ENCODE measurements around the gene FLYWCH1. TPM values are rescaled to one million over a fixed set of nuclear protein-coding genes. Genes with fewer than 3 reads are reported as not detected.

Gene FLYWCH1
- total and polyA plus RNA-seq, 7 experiments from 2014 or later, result 12.4 to 149 (median 72.3) TPM

DNA sequence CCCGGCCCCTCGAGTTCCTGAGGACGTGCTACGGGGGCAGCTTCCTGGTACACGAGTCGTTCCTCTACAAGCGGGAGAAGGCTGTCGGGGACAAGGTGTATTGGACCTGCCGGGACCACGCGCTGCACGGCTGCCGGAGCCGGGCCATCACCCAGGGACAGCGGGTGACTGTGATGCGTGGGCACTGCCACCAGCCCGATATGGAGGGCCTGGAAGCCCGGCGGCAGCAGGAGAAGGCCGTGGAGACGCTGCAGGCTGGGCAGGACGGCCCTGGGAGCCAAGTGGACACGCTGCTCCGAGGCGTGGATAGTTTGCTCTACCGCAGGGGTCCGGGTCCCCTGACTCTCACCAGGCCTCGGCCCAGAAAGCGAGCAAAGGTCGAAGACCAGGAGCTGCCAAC lies 21.4 kb downstream of the FLYWCH1 start:
- no peak for DNase-seq
- Histone ChIP-seq H3K4me3 (ENCODE audit: low read length) (no peak overlapping the region), H3K4me1 (ENCODE audit: control insufficient read depth in 2 of 2, insufficient read depth in 2 of 2, low read length in 2 of 2) (no peaks in the 10 kb centered on the region), H3K27me3 (ENCODE audit: control insufficient read depth in 2 of 2, insufficient read depth in 2 of 2, low read length in 2 of 2) (no peaks in the 10 kb centered on the region), H3K36me3 (ENCODE audit: control insufficient read depth in 2 of 3, insufficient read depth in 3 of 3, low read length in 3 of 3) (peaks cover 0 to 76% (median 3%) of the 10 kb centered on the region in 3 experiments), H3K9me3 (ENCODE audit: control insufficient read depth in 2 of 3, low read length in 3 of 3) (no peaks in the 10 kb centered on the region), H3K27ac (ENCODE audit: low read depth, low read length) (no peak overlapping the region)
- ATAC-seq, result no peak
- Mint-ChIP-seq H3K4me1 (peaks cover 0 to 6% (median 0%) of the 10 kb centered on the region in 7 donors), H3K9me3 (no peaks in the 10 kb centered on the region), H3K27ac (no peak overlapping the region), H3K36me3 (peaks cover 5 to 15% (median 9%) of the 10 kb centered on the region in 5 donors), H3K4me3 (no peak overlapping the region), H3K27me3 (no peaks in the 10 kb centered on the region)
- ChIA-PET POLR2A (no interaction called here), CTCF (no interaction called here)
- intact Hi-C loops (cut with micrococcal nuclease), result no loop called here

DNA sequence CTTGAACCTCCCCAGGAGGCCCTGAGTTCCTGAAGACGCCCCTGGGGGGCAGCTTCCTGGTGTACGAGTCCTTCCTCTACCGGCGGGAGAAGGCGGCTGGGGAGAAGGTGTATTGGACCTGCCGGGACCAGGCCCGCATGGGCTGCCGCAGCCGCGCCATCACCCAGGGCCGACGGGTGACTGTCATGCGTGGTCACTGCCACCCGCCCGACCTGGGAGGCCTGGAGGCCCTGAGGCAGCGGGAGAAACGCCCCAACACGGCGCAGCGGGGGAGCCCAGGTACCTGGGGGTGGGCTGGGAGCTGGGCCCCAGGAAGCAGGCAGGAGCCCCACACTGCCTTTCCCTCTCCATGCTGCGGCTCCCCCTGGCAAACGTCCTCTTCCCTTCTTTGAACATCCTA lies 22.0 kb downstream of the FLYWCH1 start:
- Histone ChIP-seq H3K4me3 (ENCODE audit: low read length) (no peak overlapping the region), H3K4me1 (ENCODE audit: control insufficient read depth in 2 of 2, insufficient read depth in 2 of 2, low read length in 2 of 2) (no peaks in the 10 kb centered on the region), H3K27ac (ENCODE audit: low read depth, low read length) (no peak overlapping the region), H3K9me3 (ENCODE audit: control insufficient read depth in 2 of 3, low read length in 3 of 3) (no peaks in the 10 kb centered on the region), H3K27me3 (ENCODE audit: control insufficient read depth in 2 of 2, insufficient read depth in 2 of 2, low read length in 2 of 2) (no peaks in the 10 kb centered on the region), H3K36me3 (ENCODE audit: control insufficient read depth in 2 of 3, insufficient read depth in 3 of 3, low read length in 3 of 3) (peaks cover 0 to 81% (median 3%) of the 10 kb centered on the region in 3 experiments)
- intact Hi-C loops (cut with micrococcal nuclease), result no loop called here
- DNase-seq, result no peak
- no peaks in the 10 kb centered on the region for H3K27me3 Mint-ChIP-seq
- no peak overlapping the region for H3K27ac Mint-ChIP-seq
- H3K9me3 Mint-ChIP-seq, result no peaks in the 10 kb centered on the region
- H3K4me3 Mint-ChIP-seq, result no peak overlapping the region
- peaks cover 0 to 6% (median 0%) of the 10 kb centered on the region in 7 donors for H3K4me1 Mint-ChIP-seq
- H3K36me3 Mint-ChIP-seq, result peaks cover 5 to 16% (median 9%) of the 10 kb centered on the region in 5 donors
- ChIA-PET CTCF (no interaction called here), POLR2A (no interaction called here)
- ATAC-seq, result no peak

DNA sequence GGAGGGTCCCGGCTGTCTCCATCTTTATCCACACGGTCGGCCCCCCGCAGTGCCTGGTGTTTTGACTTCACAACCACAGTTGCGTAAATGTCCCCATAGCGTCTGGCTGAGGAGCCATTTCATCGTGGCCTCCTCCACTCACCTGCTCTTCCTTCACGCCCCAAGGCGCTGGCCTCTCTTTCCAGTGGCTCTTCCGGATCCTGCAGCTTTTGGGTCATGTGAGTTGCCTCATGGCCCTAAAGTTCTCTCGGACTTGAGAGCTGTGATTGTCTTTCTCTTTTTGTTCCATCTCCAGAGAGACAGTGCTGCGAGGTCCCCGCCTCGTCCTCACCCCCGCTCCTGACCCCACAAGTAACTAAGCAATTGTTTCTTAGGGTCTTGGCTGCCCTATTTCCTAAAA lies 22.7 kb downstream of the FLYWCH1 start:
- no peaks in the 10 kb centered on the region for H3K4me1 ChIP-seq (ENCODE audit: control insufficient read depth in 2 of 2, insufficient read depth in 2 of 2, low read length in 2 of 2)
- peaks cover under 1 to 81% (median 3%) of the 10 kb centered on the region in 3 experiments for H3K36me3 ChIP-seq (ENCODE audit: control insufficient read depth in 2 of 3, insufficient read depth in 3 of 3, low read length in 3 of 3)
- intact Hi-C loops (cut with micrococcal nuclease), result no loop called here
- H3K27me3 ChIP-seq (ENCODE audit: control insufficient read depth in 2 of 2, insufficient read depth in 2 of 2, low read length in 2 of 2), result no peaks in the 10 kb centered on the region
- DNase-seq (no peak), ATAC-seq (no peak)
- no peaks in the 10 kb centered on the region for H3K27me3 Mint-ChIP-seq
- H3K4me3 ChIP-seq (ENCODE audit: low read length), result no peak overlapping the region
- H3K27ac ChIP-seq (ENCODE audit: low read depth, low read length), result no peak overlapping the region
- POLR2A ChIA-PET, result no interaction called here
- no peak overlapping the region for H3K4me3 Mint-ChIP-seq
- H3K27ac Mint-ChIP-seq, result peak overlapping the region in 2 of 9 donors; percentile 10 to 14
- peaks cover 0 to 6% (median 0%) of the 10 kb centered on the region in 7 donors for H3K4me1 Mint-ChIP-seq
- no peaks in the 10 kb centered on the region for H3K9me3 Mint-ChIP-seq
- peaks cover 6 to 21% (median 9%) of the 10 kb centered on the region in 5 donors for H3K36me3 Mint-ChIP-seq
- CTCF ChIA-PET, result no interaction called here
- no peaks in the 10 kb centered on the region for H3K9me3 ChIP-seq (ENCODE audit: control insufficient read depth in 2 of 3, low read length in 3 of 3)

DNA sequence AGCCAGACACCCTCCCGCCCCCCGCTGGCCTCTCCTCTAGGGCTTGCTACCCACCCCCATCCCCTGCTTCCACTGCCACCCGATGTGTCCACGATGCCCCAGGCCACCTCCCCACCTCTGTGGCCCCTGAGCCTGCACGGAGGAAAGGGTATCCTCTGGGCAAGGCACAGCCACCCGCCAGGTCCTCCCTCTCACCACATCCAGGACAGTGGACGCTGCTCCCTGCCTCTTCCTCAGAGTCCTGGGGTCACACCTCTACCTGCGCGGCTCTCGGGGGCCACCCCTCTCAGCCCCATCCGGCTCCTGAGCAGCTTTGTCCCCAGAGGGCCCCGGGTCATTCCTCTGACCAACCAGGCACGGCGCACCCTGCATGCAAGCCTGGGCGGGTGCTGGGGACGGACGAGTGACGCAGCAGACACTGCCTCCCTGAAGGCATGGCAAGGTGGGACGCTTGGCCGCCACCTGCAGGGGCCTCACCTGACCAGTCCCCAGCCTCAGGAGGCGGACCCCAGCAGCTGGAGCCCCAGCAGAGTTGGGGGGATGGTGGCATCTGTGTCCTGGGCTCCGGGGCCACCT lies 24.8 kb downstream of the FLYWCH1 start:
- DNase-seq, result no peak
- H3K36me3 Mint-ChIP-seq, result peaks cover 6 to 29% (median 12%) of the 10 kb centered on the region in 5 donors

DNA sequence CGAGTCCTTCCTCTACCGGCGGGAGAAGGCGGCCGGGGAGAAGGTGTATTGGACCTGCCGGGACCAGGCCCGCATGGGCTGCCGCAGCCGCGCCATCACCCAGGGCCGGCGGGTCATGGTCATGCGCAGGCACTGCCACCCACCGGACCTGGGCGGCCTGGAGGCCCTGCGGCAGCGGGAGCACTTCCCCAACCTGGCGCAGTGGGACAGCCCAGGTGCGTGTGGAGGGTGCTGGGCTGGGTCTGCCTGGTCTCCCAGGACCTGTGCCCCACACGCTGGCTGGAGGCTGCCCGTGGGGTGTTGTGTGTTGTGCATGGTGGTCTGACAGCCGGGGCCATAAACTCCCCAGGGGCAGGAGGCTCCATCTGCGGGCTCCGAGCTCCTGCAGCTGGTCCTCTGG lies 25.4 kb downstream of the FLYWCH1 start:
- peaks cover 3 to 88% (median 11%) of the 10 kb centered on the region in 3 experiments for H3K36me3 ChIP-seq (ENCODE audit: control insufficient read depth in 2 of 3, insufficient read depth in 3 of 3, low read length in 3 of 3)
- ChIA-PET POLR2A (no interaction called here), CTCF (no interaction called here)
- H3K36me3 Mint-ChIP-seq, result peaks cover 6 to 31% (median 13%) of the 10 kb centered on the region in 5 donors
- no peak for DNase-seq
- intact Hi-C loops (cut with micrococcal nuclease), result no loop called here
- no peaks in the 10 kb centered on the region for H3K27me3 ChIP-seq (ENCODE audit: control insufficient read depth in 2 of 2, insufficient read depth in 2 of 2, low read length in 2 of 2)
- no peaks in the 10 kb centered on the region for H3K27me3 Mint-ChIP-seq
- no peaks in the 10 kb centered on the region for H3K9me3 ChIP-seq (ENCODE audit: control insufficient read depth in 2 of 3, low read length in 3 of 3)
- no peak overlapping the region for H3K4me3 ChIP-seq (ENCODE audit: low read length)
- H3K4me1 Mint-ChIP-seq, result peaks cover 0 to 6% (median 0%) of the 10 kb centered on the region in 7 donors
- H3K27ac Mint-ChIP-seq, result no peak overlapping the region
- H3K9me3 Mint-ChIP-seq, result no peaks in the 10 kb centered on the region
- no peak overlapping the region for H3K4me3 Mint-ChIP-seq
- H3K27ac ChIP-seq (ENCODE audit: low read depth, low read length), result no peak overlapping the region
- no peaks in the 10 kb centered on the region for H3K4me1 ChIP-seq (ENCODE audit: control insufficient read depth in 2 of 2, insufficient read depth in 2 of 2, low read length in 2 of 2)
- no peak for ATAC-seq

More for the DNA sequence above, 24.8 kb downstream of the FLYWCH1 start:
- Mint-ChIP-seq H3K27ac (no peak overlapping the region), H3K4me1 (peaks cover 0 to 6% (median 0%) of the 10 kb centered on the region in 7 donors), H3K4me3 (no peak overlapping the region), H3K9me3 (no peaks in the 10 kb centered on the region), H3K27me3 (no peaks in the 10 kb centered on the region)
- CTCF ChIA-PET, result no interaction called here
- no peaks in the 10 kb centered on the region for H3K4me1 ChIP-seq (ENCODE audit: control insufficient read depth in 2 of 2, insufficient read depth in 2 of 2, low read length in 2 of 2)
- peaks cover 3 to 86% (median 11%) of the 10 kb centered on the region in 3 experiments for H3K36me3 ChIP-seq (ENCODE audit: control insufficient read depth in 2 of 3, insufficient read depth in 3 of 3, low read length in 3 of 3)
- H3K9me3 ChIP-seq (ENCODE audit: control insufficient read depth in 2 of 3, low read length in 3 of 3), result no peaks in the 10 kb centered on the region
- POLR2A ChIA-PET, result no interaction called here
- no peaks in the 10 kb centered on the region for H3K27me3 ChIP-seq (ENCODE audit: control insufficient read depth in 2 of 2, insufficient read depth in 2 of 2, low read length in 2 of 2)
- intact Hi-C loops (cut with micrococcal nuclease), result no loop called here
- H3K27ac ChIP-seq (ENCODE audit: low read depth, low read length), result no peak overlapping the region
- ATAC-seq, result no peak
- H3K4me3 ChIP-seq (ENCODE audit: low read length), result no peak overlapping the region

DNA sequence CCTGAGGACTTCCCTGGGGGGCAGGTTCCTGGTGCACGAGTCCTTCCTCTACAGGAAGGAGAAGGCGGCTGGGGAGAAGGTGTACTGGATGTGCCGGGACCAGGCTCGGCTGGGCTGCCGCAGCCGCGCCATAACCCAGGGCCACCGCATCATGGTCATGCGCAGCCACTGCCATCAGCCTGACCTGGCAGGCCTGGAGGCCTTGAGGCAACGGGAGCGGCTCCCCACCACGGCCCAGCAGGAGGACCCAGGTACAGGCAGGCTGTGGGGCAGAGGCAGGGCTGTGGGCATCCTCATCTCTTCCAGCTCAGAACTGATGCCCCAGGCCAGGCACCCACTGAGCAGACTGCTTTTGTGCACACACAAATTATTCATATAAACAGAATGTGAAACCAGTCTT lies 26.5 kb downstream of the FLYWCH1 start:
- H3K36me3 Mint-ChIP-seq, result peaks cover 7 to 38% (median 18%) of the 10 kb centered on the region in 5 donors
- no peaks in the 10 kb centered on the region for H3K27me3 Mint-ChIP-seq
- H3K4me1 ChIP-seq (ENCODE audit: control insufficient read depth in 2 of 2, insufficient read depth in 2 of 2, low read length in 2 of 2), result no peaks in the 10 kb centered on the region
- CTCF ChIA-PET, result no interaction called here
- H3K4me1 Mint-ChIP-seq, result peaks cover 0 to 6% (median 0%) of the 10 kb centered on the region in 7 donors
- POLR2A ChIA-PET, result no interaction called here
- H3K27me3 ChIP-seq (ENCODE audit: control insufficient read depth in 2 of 2, insufficient read depth in 2 of 2, low read length in 2 of 2), result no peaks in the 10 kb centered on the region
- DNase-seq (no peak), ATAC-seq (no peak)
- no peaks in the 10 kb centered on the region for H3K9me3 Mint-ChIP-seq
- H3K4me3 Mint-ChIP-seq, result no peak overlapping the region
- H3K27ac Mint-ChIP-seq, result no peak overlapping the region
- H3K36me3 ChIP-seq (ENCODE audit: control insufficient read depth in 2 of 3, insufficient read depth in 3 of 3, low read length in 3 of 3), result peaks cover 3 to 86% (median 11%) of the 10 kb centered on the region in 3 experiments
- no peak overlapping the region for H3K27ac ChIP-seq (ENCODE audit: low read depth, low read length)
- intact Hi-C loops (cut with micrococcal nuclease), result no loop called here
- no peak overlapping the region for H3K4me3 ChIP-seq (ENCODE audit: low read length)
- no peaks in the 10 kb centered on the region for H3K9me3 ChIP-seq (ENCODE audit: control insufficient read depth in 2 of 3, low read length in 3 of 3)

DNA sequence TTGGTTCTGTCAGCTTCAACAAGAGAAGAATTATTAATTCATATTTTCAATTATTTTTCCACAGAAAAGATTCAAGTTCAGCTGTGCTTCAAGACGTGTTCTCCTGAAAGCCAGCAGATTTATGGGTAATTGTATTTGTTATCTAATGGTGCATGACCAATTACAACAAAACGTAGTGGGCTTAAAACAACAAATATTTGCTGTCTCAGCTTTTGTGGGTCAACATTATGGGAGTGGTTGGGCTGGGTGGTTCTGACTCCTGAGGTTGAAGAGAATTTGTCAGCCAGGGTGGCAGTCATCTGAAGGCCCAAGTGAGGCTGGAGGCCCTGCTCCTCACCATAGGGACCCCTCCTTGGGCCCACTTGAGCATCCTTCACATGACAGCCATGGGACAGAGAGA lies 28.2 kb downstream of the FLYWCH1 start:
- intact Hi-C loops (cut with micrococcal nuclease), result no loop called here
- H3K4me1 Mint-ChIP-seq, result peaks cover 0 to 6% (median 0%) of the 10 kb centered on the region in 7 donors
- H3K27me3 Mint-ChIP-seq, result no peaks in the 10 kb centered on the region
- peaks cover 0 to 71% (median 11%) of the 10 kb centered on the region in 3 experiments for H3K36me3 ChIP-seq (ENCODE audit: control insufficient read depth in 2 of 3, insufficient read depth in 3 of 3, low read length in 3 of 3)
- H3K9me3 Mint-ChIP-seq, result no peaks in the 10 kb centered on the region
- DNase-seq, result no peak
- no peak overlapping the region for H3K27ac ChIP-seq (ENCODE audit: low read depth, low read length)
- H3K9me3 ChIP-seq (ENCODE audit: control insufficient read depth in 2 of 3, low read length in 3 of 3), result no peaks in the 10 kb centered on the region
- no peak overlapping the region for H3K27ac Mint-ChIP-seq
- ATAC-seq, result no peak
- H3K27me3 ChIP-seq (ENCODE audit: control insufficient read depth in 2 of 2, insufficient read depth in 2 of 2, low read length in 2 of 2), result no peaks in the 10 kb centered on the region
- CTCF ChIA-PET, result interaction anchor here (0.8 to 1.4 kb wide), 2 partner anchors 13 to 21 kb away, joined by 3 read pairs; no protein-coding TSS in a partner anchor
- no peak overlapping the region for H3K4me3 ChIP-seq (ENCODE audit: low read length)
- POLR2A ChIA-PET, result interaction anchor here (0.7 kb wide), 1 partner anchor 57 kb away, joined by 3 read pairs; the partner anchor contains the start of gene FLYWCH2
- no peak overlapping the region for H3K4me3 Mint-ChIP-seq
- H3K36me3 Mint-ChIP-seq, result peaks cover 5 to 36% (median 13%) of the 10 kb centered on the region in 5 donors
- no peaks in the 10 kb centered on the region for H3K4me1 ChIP-seq (ENCODE audit: control insufficient read depth in 2 of 2, insufficient read depth in 2 of 2, low read length in 2 of 2)

All from naive thymus-derived CD4-positive, alpha-beta T cell (primary cell).